HT-29 (cell line): ENCODE measurements around the gene MAGEB1. TPM values are rescaled to one million over a fixed set of nuclear protein-coding genes. Genes with fewer than 3 reads are reported as not detected.
A peak's percentile ranks its signal among the peaks of the same experiment; 100 is the strongest.

Experiments used
- DNase-seq: peaks from one replicate; pipeline ENCODE4 v3.0.0-alpha.2; 2015; ENCODE audit warnings: low spot score
- total RNA-seq: library from RNA; depleted of rRNA; stranded (reverse); fragments of >200 nt; shearing (Covaris generic); gene quantifications from 2 replicates; pipeline ENCODE4 v1.2.3, GENCODE V29; 2014; rRNA removed

MAGEB1 gene
- total RNA-seq: not detected in 2 replicates

DNA sequence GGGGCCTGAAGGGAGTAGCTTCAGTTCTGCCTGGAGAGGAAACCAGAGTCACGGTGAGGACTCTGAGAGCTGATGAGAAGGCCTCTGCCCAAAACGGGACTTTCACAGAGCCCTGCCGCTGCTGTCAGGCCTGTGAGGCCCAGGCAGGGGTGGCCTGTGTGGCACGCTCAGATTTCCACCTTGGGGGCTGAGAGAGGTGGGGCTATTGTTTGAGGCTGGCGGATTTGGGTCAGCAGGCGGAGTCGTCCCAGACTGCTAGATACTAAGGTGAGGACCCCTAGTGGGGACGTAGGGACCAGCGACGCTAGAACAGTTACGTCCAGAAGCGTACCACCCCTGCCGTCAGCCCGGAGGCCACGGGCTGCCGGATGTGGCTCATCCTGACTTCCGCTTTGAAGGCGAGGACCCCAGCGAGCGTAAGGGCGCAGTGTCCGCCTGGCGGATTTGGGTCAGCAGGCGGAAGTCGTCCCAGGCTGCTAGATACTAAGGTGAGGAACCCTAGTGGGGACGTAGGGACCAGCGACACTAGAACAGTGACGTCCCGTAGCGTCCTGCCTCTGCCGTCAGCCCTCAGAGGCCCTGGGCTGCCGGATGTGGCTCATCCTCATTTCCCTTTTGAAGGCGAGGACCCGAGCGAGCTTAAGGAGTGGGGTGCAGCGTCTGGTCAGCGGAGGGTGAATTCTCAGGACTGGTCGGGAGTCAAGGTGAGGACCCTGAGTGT is at the start of gene MAGEB1:
MAGEB1 (plus strand) TSS at position 378 of the 721 bp plus-strand sequence. CDS start 3,348 bp downstream, outside the sequence.
- no peak for DNase-seq

DNA sequence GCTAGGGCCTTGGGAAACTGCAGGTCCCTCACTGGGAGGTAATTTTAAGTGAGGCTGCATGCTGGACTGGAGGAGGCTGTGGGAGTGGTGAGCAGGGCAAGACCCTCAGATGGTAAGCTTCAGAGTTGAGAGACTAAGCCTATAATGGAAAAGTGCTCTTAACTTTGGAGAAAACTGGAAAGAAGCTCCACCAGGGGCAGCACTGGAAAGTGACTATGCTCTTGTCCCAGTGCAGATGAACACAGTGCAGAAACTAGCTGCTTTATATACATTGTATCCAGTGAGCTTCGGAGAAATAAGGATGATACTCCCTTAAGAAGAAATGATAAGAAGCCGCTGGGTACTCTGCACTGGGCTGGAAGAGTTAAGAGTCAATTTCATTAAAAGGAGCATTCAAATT is 34.8 kb upstream of the MAGEB1 start:
- no peak for DNase-seq

DNA sequence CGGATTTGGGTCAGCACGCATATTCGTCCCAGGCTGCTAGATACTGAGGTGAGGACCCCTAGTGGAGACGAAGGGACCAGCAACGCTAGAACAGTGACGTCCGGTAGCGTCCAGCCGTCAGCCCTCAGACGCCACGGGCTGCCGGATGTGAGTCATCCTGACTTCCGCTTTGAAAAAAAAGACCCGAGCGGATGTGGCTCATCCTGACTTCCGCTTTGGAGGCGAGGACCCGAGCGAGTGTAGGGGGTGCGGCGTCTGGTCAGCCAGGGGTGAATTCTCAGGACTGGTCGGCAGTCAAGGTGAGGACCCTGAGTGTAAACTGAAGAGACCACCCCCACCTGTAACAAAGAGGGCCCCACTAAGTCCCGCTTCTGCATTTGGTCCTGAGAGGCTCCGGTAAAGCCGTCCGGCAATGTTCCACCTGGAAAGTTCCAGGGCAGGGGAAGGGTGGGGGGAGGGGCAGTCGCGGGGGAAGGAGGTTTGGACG is 31.5 kb upstream of the MAGEB1 start, which contains the start of gene MAGEB2:
MAGEB2 (plus strand) TSS at position 207 of the 487 bp plus-strand sequence. CDS start 3,018 bp downstream, outside the sequence.
- no peak for DNase-seq

DNA sequence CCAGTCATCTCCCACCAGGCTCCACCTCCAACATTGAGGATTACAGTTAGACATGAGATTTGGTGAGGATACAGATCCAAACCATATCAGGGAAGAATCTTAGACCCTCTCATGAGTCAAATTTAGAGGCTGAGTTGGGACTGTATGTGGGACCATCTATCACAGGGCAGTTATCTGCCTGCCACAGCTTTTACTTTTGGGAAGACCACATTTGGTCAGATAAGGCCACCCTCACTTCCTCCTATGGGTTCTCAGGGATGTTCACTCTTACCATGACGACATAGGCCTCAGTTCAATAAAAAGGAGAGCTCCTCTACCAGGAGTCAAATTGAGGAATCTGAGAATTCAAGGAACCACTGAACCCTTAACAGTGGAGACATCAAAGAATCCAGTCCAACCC is 29.5 kb upstream of the MAGEB1 start:
- no peak for DNase-seq

- no peak for DNase-seq
Measured at GRCh38 chrX:30219372-30219771, 27.6 kb upstream of the MAGEB1 start.

- DNase-seq: no peak
Measured at GRCh38 chrX:30220661-30221060, 26.3 kb upstream of the MAGEB1 start.

- no peak for DNase-seq
Measured at GRCh38 chrX:30224536-30224935, 22.4 kb upstream of the MAGEB1 start.

- no peak for DNase-seq
Measured at GRCh38 chrX:30228526-30228925, 18.4 kb upstream of the MAGEB1 start.

DNA sequence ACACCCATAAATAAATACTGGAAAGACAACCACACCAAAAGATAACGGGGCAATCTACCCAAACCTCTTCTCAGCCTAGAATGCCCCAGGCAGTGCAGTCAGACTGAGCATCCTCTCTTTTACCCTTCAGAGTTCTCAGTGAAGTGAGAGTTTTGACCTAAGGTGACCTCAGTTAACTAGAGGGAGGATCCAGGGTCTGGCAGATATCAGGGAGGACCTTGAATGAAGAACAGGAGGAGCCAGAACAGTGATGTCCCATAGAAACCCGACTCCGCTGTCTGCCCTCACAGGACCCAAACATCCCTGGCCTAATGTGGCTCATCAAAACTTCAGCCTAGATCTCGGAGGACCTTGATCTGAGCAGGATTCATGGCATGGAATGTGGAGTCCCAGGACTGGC is 16.6 kb upstream of the MAGEB1 start, which contains the start of gene MAGEB3:
MAGEB3 (plus strand) TSS at position 263 of the 400 bp plus-strand sequence. CDS start 5,268 bp downstream, outside the sequence.
- no peak for DNase-seq

DNA sequence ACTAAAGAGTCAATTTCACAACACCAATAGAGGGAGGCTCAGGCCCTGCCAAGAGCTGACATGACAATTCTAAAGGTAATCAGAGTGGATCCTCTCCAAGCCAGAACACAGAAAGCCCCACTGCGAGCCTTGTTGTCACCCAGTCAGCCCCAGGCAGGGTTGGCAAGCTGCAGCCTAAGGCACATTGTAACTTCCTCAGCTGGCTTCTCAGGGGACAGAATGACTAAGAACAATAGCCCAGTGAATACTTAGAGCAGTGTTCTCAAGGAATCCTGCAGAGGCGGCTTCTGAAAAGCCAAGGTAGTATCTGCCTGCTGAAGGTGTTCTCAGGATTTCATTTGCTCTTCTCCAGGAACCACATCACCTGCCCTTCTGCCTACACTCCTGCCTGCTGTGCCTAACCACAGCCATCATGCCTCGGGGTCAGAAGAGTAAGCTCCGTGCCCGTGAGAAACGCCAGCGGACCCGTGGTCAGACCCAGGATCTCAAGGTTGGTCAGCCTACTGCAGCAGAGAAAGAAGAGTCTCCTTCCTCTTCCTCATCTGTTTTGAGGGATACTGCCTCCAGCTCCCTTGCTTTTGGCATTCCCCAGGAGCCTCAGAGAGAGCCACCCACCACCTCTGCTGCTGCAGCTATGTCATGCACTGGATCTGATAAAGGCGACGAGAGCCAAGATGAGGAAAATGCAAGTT is 5.1 kb upstream of the MAGEB1 start, which contains the start of gene MAGEB4:
MAGEB4 (plus strand) TSS at position 277 of the 692 bp plus-strand sequence; CDS start at position 413, 136 bp downstream.
- no peak for DNase-seq

- DNase-seq: no peak
Measured at GRCh38 chrX:30248854-30249253, 1.9 kb downstream of the MAGEB1 start.

GRCh38 chrX:30253257-30253656 is 6.3 kb downstream of the MAGEB1 start:
- DNase-seq: no peak

DNA sequence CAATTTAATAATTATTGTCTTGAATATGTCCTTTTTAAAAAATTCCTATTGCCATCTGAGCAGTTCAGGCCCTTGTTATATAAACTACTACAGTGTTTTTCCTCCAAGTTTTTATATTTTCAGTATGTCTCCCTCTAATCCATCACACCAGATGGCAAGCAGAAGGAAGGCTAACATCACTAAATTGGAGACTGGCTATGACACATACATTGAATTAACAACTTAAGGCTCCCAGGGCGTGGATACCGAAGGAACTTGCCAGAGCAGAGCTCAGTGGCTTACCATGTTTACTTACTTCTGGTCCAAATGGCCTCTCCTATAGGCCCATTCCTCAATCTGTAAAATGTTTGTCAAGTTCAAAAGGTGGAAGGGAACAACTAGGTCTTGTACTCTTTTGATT is 13.0 kb downstream of the MAGEB1 start:
- DNase-seq: no peak

- DNase-seq: no peak
Measured at GRCh38 chrX:30261012-30261411, 14.1 kb downstream of the MAGEB1 start.

GRCh38 chrX:30262763-30263162 is 15.8 kb downstream of the MAGEB1 start:
- DNase-seq: no peak

GRCh38 chrX:30270639-30271038 is 23.7 kb downstream of the MAGEB1 start:
- DNase-seq: no peak

GRCh38 chrX:30275498-30275897 is 28.6 kb downstream of the MAGEB1 start:
- DNase-seq: peak; percentile 20

DNA sequence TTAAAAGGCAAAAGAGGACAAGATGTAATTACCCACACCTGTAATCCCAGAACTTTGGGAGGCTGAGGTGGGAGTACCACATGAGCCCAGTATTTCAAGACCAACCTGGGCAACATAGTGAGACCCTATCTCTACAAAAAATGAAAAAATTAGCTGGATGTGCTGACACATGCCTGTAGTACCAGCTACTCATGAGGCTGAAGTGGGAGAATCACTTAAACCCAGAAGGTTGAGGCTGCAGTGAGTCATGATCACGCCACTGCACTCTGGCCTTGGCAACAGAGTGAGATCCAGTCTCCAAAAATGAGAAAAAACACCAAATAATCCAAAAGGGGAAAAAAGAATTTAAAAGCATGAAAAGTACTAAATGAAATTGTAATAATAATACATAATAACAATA is 31.4 kb downstream of the MAGEB1 start:
- DNase-seq: no peak

DNA sequence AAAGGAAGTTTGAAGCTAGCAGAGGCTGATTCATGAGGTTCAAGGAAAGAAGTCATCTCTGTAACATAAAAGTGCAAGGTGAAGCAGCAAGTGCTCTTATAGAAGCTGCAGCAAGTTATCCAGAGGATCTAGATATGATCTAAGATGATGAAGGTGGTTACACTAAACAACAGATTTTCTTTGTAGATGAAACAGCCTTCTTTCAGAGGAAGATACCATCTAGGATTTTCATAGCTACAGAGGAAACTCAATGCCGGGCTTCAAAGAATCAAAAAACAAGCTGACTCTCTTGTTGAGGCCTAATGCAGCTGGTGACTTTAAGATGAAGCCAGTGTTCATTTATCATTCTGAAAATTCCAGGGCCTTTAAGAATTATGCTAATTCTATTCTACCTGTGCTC is 33.5 kb downstream of the MAGEB1 start:
- DNase-seq: no peak

DNA sequence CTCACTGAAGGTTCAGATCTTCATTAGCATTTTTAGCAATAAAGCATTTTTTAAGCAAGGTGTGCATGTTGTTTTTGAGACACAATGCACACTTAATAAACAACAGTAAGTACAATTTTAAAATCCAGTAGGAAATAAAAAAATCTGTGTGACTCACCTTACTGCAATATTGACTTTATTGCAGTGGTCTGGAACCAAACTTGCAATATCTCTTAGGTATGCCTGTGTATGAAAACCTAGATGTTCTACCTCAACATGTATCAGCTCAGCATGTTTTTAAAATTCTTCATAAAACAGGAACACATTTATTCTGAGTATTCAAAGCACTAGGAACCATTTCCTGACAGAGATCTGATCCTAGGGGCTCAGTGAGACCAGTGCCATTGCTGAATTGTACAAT is 35.6 kb downstream of the MAGEB1 start:
- DNase-seq: peak; percentile 2

GRCh38 chrX:30283456-30284200 is 36.7 kb downstream of the MAGEB1 start:
- DNase-seq: peak; percentile 62
